ENCODE data around the gene GPR137. TPM values are rescaled to one million over a fixed set of nuclear protein-coding genes. Genes with fewer than 3 reads are reported as not detected.
"Not testable (repeated sequence)": the region's sequence is repeated elsewhere in the genome, so short reads cannot be mapped to it uniquely, and the experiment has no call there.

The GPR137 gene
- total RNA-seq, 2 experiments from 2014 or later: 31.4 to 37.9 TPM

- H3K4me1 Mint-ChIP-seq: peaks cover 55% of the 10 kb centered on the region
- peak overlapping the region; percentile 35 for H3K27ac Mint-ChIP-seq
- no peaks in the 10 kb centered on the region for H3K27me3 Mint-ChIP-seq
- H3K9me3 Mint-ChIP-seq: no peaks in the 10 kb centered on the region
- H3K36me3 Mint-ChIP-seq (ENCODE audit: low read depth): peaks cover 13% of the 10 kb centered on the region
- no peak for DNase-seq
- CTCF ChIA-PET: interaction anchor here (0.7 to 1.8 kb wide), 7 partner anchors 13 to 74 kb away, joined by 3 to 7 read pairs (median 5); partner anchors contain the start of genes FERMT3, NUDT22, PRDX5 and TRMT112
- POLR2A ChIA-PET: interaction anchor here (1.1 to 11.2 kb wide), 10 partner anchors 11 to 91 kb away, joined by 3 to 131 read pairs (median 12); partner anchors contain the start of genes CATSPERZ, DNAJC4, ESRRA and FERMT3
- peak overlapping the region; percentile 47 for H3K4me3 Mint-ChIP-seq
Observed at GRCh38 chr11:64244107-64244506, 41.5 kb upstream of the GPR137 start.

DNA sequence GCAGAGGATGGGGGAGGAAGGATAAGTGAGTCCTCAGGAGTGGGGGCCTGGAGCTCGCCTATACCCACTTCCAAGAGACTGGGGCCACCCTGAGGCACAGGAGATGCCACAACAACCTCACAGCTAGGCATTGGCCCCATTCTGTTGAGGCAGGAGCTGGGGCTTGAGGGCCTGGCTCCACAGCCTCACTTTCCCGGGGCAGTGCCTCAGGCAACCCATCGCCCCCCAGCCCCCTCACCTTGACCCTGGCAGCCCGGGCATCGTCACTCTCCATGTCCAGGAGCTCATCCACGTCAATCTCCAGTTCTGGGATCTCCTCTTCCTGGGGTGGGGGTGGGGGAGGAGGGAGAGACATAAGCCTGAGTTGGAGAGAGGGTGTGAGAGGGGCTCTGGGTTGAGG is 40.7 kb upstream of the GPR137 start:
- Mint-ChIP-seq H3K27me3 (peaks cover 1% of the 10 kb centered on the region), H3K4me1 (peaks cover 52% of the 10 kb centered on the region), H3K27ac (peak overlapping the region; percentile 85), H3K36me3 (ENCODE audit: low read depth) (peaks cover 13% of the 10 kb centered on the region), H3K4me3 (peak overlapping the region; percentile 86), H3K9me3 (no peaks in the 10 kb centered on the region)
- no peak for DNase-seq
- CTCF ChIA-PET: interaction anchor here (0.5 to 2.8 kb wide), 10 partner anchors 18 to 73 kb away, joined by 3 to 14 read pairs (median 6); partner anchors contain the start of genes ESRRA, NUDT22, PRDX5 and TRMT112
- POLR2A ChIA-PET: interaction anchor here (0.8 to 11.2 kb wide), 19 partner anchors 9 to 534 kb away, joined by 3 to 131 read pairs (median 8); partner anchors contain the start of genes BAD, CATSPERZ, DNAJC4 and ESRRA

DNA sequence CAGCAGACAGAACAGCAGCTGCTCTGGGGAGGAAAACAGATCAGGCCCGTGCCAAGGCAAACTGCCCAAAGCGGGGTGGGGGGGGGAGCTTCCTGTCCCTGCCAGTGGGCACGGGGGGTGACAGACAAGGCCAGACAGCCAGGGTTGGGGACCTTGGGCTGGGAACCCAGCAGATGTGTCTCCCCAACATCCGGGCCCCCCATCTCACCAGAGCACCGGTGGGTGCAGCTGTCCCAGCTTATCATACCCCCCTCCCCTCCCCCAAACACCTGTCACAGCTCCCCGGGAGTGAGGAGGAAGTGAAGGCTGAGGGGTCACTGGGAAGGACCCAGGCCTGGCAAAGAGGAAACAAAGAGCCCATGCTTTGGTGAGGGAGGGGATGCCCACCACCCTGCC is 40.2 kb upstream of the GPR137 start:
- peaks cover 3% of the 10 kb centered on the region for H3K27me3 Mint-ChIP-seq
- POLR2A ChIA-PET: interaction anchor here (0.8 to 11.2 kb wide), 18 partner anchors 9 to 533 kb away, joined by 3 to 131 read pairs (median 6); partner anchors contain the start of genes BAD, CATSPERZ, DNAJC4 and ESRRA
- no peaks in the 10 kb centered on the region for H3K9me3 Mint-ChIP-seq
- H3K4me1 Mint-ChIP-seq: peaks cover 51% of the 10 kb centered on the region
- peak; percentile 40 for DNase-seq
- H3K36me3 Mint-ChIP-seq (ENCODE audit: low read depth): peaks cover 13% of the 10 kb centered on the region
- peak overlapping the region; percentile 86 for H3K4me3 Mint-ChIP-seq
- peak overlapping the region; percentile 85 for H3K27ac Mint-ChIP-seq
- CTCF ChIA-PET: interaction anchor here (0.5 to 2.8 kb wide), 11 partner anchors 18 to 86 kb away, joined by 3 to 14 read pairs (median 6); partner anchors contain the start of genes ESRRA, NUDT22, PRDX5 and TRMT112

DNA sequence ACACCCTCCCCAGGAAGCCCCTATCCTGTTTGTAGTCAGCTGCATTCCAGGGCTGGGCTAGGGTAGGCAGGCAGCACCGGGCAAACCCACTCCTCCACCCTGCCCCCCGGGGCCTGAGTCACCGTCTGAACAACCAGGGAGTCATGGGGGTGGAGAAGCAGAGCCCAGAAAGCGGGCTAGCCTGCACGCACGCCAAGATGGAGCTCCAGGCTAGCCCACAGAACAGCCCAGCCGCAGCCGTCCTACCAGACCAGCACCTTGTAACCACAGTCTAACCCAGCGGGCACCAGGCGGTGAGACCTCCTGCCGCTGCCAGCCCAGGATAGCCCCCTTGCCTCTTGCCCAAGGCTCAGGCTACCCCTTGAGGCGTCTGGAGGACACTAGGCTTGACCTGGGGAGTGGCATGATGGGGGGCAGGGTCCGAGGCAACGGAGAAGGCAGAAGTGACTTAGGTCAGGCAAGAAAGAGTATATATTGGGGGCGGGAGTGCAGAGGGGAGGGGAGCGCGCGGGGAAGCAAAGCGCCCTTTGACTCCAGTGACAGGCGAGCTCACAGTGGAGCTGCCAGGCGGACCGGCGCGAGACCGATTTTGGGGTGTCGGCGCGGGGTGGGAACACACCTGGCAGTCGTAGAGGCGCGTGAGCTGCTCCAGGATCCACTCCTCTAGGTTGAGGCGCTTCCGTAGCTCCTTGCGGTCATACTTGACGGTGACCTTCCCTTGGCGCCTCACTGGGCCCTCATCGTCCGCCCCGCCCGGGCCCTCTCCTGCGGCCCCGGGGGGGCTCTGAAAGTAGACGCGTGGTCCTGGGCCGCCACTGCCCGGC is 39.6 kb upstream of the GPR137 start:
- Mint-ChIP-seq H3K36me3 (ENCODE audit: low read depth) (peaks cover 13% of the 10 kb centered on the region), H3K4me1 (peaks cover 50% of the 10 kb centered on the region), H3K9me3 (no peaks in the 10 kb centered on the region), H3K4me3 (peak overlapping the region; percentile 86), H3K27ac (peak overlapping the region; percentile 85), H3K27me3 (peaks cover 3% of the 10 kb centered on the region)
- ChIA-PET POLR2A (interaction anchor here (0.7 to 11.2 kb wide), 17 partner anchors 9 to 1390 kb away, joined by 3 to 131 read pairs (median 8); partner anchors contain the start of genes BAD, CATSPERZ, DNAJC4 and ESRRA), CTCF (interaction anchor here (0.9 to 2.8 kb wide), 10 partner anchors 9 to 86 kb away, joined by 3 to 14 read pairs (median 5); partner anchors contain the start of genes ESRRA, PRDX5 and TRMT112)
- DNase-seq: peak; percentile 76

- DNase-seq: not testable (repeated sequence)
Observed at GRCh38 chr11:64246621-64246870, 39.1 kb upstream of the GPR137 start.

GRCh38 chr11:64246871-64247728 is 38.5 kb upstream of the GPR137 start, which contains the start of gene PPP1R14B:
Gene PPP1R14B, minus strand, starts transcription at chr11:64246943. Its CDS starts 270 bp downstream, at chr11:64246673.
- CTCF ChIA-PET: interaction anchor here (1.0 to 2.8 kb wide), 5 partner anchors 8 to 56 kb away, joined by 3 to 14 read pairs (median 9); no protein-coding TSS in a partner anchor
- Mint-ChIP-seq H3K27me3 (peaks cover 3% of the 10 kb centered on the region), H3K9me3 (no peaks in the 10 kb centered on the region), H3K27ac (peak within 1 kb of the TSS; percentile 85), H3K4me3 (peak within 1 kb of the TSS; percentile 86), H3K36me3 (ENCODE audit: low read depth) (peaks cover 13% of the 10 kb centered on the region), H3K4me1 (peaks cover 53% of the 10 kb centered on the region)
- peak; percentile 84 for DNase-seq
- POLR2A ChIA-PET: interaction anchor here (0.9 to 11.2 kb wide), 9 partner anchors 21 to 1391 kb away, joined by 3 to 131 read pairs (median 17); partner anchors contain the start of genes BAD, ESRRA, FERMT3 and NUDT22

More at GRCh38 chr11:64246621-64246870, 39.1 kb upstream of the GPR137 start:
- ChIA-PET CTCF (interaction anchor here (0.9 to 2.8 kb wide), 6 partner anchors 9 to 85 kb away, joined by 3 to 14 read pairs (median 6); no protein-coding TSS in a partner anchor), POLR2A (interaction anchor here (0.7 to 11.2 kb wide), 13 partner anchors 9 to 1390 kb away, joined by 3 to 131 read pairs (median 14); partner anchors contain the start of genes BAD, CATSPERZ, DNAJC4 and ESRRA)
- Mint-ChIP-seq H3K36me3 (ENCODE audit: low read depth) (peaks cover 13% of the 10 kb centered on the region), H3K4me1 (peaks cover 49% of the 10 kb centered on the region), H3K4me3 (peak overlapping the region; percentile 77)
- H3K9me3 Mint-ChIP-seq, H3K27me3 Mint-ChIP-seq, H3K27ac Mint-ChIP-seq: not testable (repeated sequence)

DNA sequence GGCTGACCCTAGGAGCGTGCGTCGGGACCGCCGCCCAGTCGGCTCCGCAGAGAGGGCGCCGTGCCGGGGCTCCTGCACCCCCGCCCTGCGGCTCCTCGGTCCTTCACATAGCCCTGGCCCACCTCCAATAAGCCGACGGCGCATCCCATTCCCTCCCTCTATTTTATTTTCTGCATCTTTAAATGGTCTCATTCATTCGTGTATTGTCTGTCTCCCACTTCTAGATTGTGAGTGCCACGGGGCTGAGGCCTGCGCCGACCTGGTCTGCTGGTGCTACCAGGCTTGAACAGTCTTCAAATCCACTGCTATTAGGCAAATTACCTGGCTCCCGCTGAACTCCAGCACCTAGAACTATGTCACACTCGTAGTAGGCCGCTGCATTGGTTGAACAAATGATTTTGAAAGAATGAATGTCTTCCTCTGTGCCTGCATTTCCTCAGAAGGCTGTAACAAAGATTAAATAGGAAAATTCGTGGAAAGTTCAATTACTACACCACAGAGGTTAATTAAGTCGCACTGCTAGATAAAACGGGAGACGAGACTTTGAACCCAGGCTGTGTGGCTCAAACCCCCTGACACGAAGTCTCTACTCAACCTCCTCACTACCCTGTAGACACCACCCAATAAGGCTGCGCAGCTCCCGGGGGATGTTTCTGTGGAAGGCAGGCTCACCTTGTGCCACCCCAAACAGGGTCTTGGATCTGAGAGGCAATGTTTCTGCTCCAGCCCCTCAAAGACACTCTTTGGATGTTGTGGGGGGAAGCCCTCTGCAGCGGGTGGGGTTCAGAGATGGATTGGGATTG is 37.7 kb upstream of the GPR137 start:
- ChIA-PET POLR2A (interaction anchor here (0.7 to 11.2 kb wide), 7 partner anchors 10 to 70 kb away, joined by 3 to 131 read pairs (median 19); partner anchors contain the start of genes ESRRA, FERMT3, NUDT22 and PRDX5), CTCF (interaction anchor here (1.5 to 4.7 kb wide), 2 partner anchors 21 to 42 kb away, joined by 4 to 34 read pairs; partner anchors contain the start of gene FERMT3)
- Mint-ChIP-seq H3K27ac (no peak overlapping the region), H3K4me1 (peaks cover 48% of the 10 kb centered on the region), H3K36me3 (ENCODE audit: low read depth) (peaks cover 13% of the 10 kb centered on the region), H3K9me3 (no peaks in the 10 kb centered on the region), H3K27me3 (peaks cover 3% of the 10 kb centered on the region), H3K4me3 (peak overlapping the region; percentile 62)
- DNase-seq: no peak

DNA sequence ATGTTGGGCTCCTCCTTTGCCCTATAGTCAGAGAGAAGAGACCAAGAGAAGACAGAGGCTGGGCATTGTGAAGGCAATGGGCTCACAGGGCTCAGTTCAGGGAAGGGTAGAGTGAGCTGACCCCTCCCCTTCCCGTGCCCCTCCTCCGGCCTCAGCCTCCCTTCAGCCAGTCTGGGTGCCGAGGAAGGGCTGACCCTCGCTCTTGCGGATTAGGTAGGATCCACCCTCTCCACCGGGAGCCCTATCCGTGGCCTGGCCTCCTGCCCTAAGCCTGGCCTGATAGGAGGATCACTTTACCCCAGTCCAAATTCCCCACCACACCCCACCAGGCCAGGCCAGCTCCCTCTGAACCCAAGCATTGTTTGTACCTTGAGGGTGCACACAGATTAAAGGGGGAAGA is 37.1 kb upstream of the GPR137 start:
- Mint-ChIP-seq H3K9me3 (no peaks in the 10 kb centered on the region), H3K4me1 (peaks cover 45% of the 10 kb centered on the region), H3K27ac (no peak overlapping the region), H3K4me3 (no peak overlapping the region), H3K36me3 (ENCODE audit: low read depth) (peaks cover 8% of the 10 kb centered on the region), H3K27me3 (peaks cover 3% of the 10 kb centered on the region)
- ChIA-PET POLR2A (interaction anchor here (0.7 to 11.2 kb wide), 3 partner anchors 10 to 43 kb away, joined by 3 to 131 read pairs (median 107); partner anchors contain the start of gene FERMT3), CTCF (interaction anchor here (2.5 to 4.7 kb wide), 2 partner anchors 43 to 53 kb away, joined by 16 to 34 read pairs; partner anchors contain the start of gene FERMT3)
- no peak for DNase-seq

DNA sequence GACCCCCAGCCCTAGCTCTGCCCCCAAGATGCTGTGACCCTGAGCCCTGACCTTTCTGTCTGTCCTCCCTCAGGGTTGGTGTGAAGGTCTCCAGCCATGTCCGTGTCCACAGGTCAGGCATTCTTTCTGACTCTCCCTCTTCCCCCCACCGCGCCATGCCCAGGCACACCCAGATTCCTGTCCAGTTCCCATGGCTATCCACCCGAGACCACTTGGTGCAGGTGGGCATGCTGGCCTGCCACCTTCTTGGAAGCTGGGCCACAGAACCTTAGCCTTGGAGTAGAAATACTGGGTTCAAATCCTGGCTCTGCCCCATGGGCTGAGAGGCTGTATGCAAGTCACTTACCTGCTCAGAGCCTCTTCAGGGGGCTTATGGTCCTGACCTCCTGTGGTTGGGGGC is 36.6 kb upstream of the GPR137 start:
- ChIA-PET CTCF (interaction anchor here (2.0 to 4.7 kb wide), 4 partner anchors 8 to 52 kb away, joined by 16 to 34 read pairs (median 24); partner anchors contain the start of genes FERMT3 and FKBP2), POLR2A (interaction anchor here (0.7 to 11.2 kb wide), 4 partner anchors 8 to 43 kb away, joined by 3 to 131 read pairs (median 58); partner anchors contain the start of genes FERMT3 and FKBP2)
- Mint-ChIP-seq H3K4me3 (no peak overlapping the region), H3K4me1 (peaks cover 45% of the 10 kb centered on the region), H3K27ac (no peak overlapping the region), H3K9me3 (no peaks in the 10 kb centered on the region), H3K36me3 (ENCODE audit: low read depth) (peaks cover 3% of the 10 kb centered on the region), H3K27me3 (peaks cover 3% of the 10 kb centered on the region)
- no peak for DNase-seq

GRCh38 chr11:64249563-64250414 is 35.9 kb upstream of the GPR137 start:
- Mint-ChIP-seq H3K4me1 (peaks cover 41% of the 10 kb centered on the region), H3K9me3 (no peaks in the 10 kb centered on the region), H3K4me3 (peak overlapping the region; percentile 20), H3K36me3 (ENCODE audit: low read depth) (no peaks in the 10 kb centered on the region), H3K27me3 (peaks cover 3% of the 10 kb centered on the region), H3K27ac (no peak overlapping the region)
- no peak for DNase-seq
- ChIA-PET POLR2A (interaction anchor here (0.6 to 11.2 kb wide), 9 partner anchors 8 to 1713 kb away, joined by 3 to 131 read pairs (median 10); partner anchors contain the start of genes FERMT3, FKBP2, PRDX5 and STIP1), CTCF (interaction anchor here (1.1 to 4.7 kb wide), 12 partner anchors 8 to 82 kb away, joined by 3 to 34 read pairs (median 8); partner anchors contain the start of genes ESRRA, FERMT3, FKBP2 and GPR137)
